GM18951 (cell line): ENCODE data around the gene C10orf53.

Source experiments
- POLR2A ChIP-seq: IDR thresholded peaks from 4 replicates; pipeline ENCODE4 v1.6.1; 2011; ENCODE audit warnings: mild to moderate bottlenecking; ENCODE audit not compliant: insufficient read length, insufficient read depth; ENCODE audit errors: extremely low read depth
- in situ Hi-C: fragments of 300-500 bp; cut with MboI; formaldehyde crosslinking; loops from one replicate; pipeline ENCODE4 v1.12.0; 2022; ENCODE audit warnings: low sequenced_read_pairs, mixed read lengths, inconsistent platforms; ENCODE audit not compliant: unreplicated experiment

The C10orf53 gene

DNA sequence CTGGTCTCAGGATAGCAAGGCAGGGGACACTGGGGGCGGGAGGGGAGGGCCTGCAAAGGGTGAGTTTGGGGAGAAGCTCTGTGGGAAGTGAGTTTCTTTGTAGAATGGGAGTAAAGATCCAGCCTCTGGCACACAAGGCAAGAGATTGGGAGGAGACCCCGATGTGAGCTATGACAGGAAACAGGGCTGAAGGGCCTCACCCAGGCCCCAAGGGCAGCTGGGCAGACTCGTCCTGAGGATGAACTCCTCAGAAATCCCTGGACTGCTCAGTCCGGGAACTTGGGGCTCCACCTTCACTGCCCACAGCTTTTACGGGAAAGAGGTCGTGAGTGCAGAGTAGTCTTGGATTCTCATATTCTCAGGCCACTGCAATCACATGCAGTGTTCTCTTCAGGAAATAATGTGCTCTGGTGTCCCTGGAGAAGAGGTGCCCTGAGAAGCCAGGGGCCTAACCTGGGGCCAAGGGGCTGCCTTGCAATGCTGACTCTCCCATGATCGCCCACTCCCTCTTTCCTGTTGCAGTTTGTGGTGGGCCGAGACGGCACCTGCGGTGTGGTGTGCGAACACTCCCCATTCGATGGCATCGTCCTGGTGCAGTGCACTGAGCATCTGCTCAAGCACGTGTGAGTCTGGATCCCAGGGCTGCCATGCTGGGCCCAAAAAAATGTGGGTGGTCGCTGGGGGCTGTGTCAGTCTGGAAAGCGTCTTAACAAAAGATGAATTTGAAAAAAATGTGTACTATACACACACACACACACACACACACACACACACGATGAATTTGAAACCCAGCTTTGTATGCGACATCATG lies 31.3 kb upstream of the C10orf53 start:
- in situ Hi-C loops = no loop called here
- no peak for TF ChIP-seq POLR2A

DNA sequence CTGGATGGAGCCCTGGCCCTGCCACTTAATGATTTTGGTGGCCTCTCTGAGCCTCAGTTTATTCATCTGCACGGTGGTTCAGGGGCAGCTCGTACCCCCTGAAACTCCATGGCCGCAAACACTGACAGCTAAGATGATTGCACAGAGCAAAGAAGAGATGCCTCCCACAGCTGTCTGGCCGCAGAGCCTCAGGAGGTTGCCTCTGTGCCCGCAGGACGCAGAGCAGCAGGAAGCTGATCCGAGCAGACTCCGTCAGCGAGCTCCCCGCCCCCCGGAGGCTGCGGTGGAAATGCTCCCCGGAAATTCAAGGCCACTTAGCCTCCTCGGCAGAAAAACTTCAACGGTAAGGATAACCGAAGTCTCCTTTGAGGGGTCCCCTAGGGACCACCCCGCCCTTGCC lies 30.2 kb upstream of the C10orf53 start:
- TF ChIP-seq POLR2A = no peak
- in situ Hi-C loops = no loop called here

DNA sequence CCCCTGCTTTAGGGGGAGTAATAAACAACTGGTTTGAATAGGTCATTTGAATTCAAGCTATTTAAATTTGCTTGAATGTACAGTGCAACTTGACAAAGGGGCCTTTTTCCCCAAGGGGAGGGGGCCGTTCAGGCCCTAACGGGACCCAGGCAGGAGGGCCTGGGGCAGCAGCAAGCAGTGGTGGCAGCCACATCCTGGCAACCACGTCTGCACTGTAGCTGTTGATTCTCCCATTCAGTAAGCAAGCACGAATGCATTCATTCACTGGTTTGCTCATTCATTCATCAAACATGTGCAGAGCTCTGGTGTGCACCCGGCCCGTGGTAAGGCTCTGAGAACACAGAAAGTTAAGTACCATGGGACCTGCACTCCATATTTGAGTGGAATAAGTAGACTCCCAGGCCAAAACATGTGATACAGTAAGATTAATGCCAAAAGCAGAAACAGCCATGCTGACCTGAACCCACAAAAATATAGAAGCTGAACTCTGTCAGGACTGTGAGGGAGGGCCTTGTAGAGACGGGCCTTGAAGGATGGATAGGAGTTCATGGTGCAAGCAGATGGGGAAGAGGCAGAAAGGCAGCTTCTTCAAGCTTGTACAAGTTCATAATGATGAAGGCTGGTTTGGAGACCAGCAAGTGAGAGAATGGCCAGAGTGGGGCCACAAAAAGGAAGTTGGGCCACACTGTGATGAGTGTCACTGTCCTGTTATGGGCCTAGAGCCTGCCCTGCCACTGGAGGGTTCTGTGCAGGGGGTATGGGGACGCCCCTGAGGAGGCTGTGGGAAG lies 29.3 kb upstream of the C10orf53 start:
- in situ Hi-C loops = no loop called here
- TF ChIP-seq POLR2A = no peak

DNA sequence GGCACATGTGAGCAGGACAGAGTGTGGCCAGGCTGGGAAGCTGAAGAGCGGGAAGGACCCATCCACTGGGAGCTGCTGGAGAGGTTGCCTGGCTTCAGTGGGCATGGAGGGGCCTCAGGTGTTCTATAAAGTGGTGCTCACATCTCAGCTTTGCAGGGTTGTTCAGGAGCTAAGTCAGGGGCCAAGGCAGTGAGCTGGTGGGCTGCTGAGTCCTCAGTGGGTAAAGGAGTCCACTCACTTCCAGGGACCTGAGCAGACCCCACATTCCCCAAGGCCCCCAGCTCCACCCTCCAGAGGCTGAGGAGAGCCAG lies 28.8 kb upstream of the C10orf53 start:
- in situ Hi-C loops = no loop called here
- no peak for TF ChIP-seq POLR2A

DNA sequence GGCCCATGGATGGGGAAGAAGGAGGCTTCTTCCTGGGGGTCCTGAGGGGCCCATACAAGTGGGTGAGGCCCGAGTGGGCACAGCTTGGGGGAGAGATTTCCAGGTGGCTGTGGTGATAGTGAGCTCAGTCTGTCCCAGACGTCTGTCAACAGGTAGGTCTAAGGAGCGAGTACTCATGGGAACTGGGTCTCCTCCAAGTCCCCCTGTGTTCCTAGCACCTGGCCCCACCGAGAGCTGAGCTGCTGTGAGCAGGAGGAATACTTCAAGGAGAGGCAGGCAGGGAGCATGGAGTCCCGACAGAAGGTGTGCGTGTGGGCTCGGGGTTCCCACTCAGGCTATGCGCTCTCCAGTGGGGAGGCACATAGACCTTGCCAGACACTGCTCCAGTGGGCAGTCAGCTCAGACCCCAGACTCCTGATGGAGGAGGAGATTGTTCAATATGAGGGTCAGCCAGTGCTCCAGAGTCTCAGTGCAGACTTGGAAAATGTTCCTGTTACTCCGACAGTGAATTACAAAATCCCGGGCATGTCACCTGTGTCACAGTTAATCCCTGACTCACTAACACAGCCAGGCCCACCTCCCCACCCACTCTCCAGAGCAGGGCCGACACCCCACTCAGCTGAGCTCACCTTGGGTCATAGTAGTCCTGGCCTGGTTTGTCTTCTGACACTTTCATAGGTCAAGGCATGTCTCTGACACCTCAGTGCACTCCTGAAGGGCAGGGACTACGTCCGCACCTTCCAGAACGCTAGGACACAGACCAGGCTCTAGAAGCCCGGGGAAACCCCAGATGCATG lies 28.2 kb upstream of the C10orf53 start:
- in situ Hi-C loops = no loop called here
- no peak for TF ChIP-seq POLR2A

DNA sequence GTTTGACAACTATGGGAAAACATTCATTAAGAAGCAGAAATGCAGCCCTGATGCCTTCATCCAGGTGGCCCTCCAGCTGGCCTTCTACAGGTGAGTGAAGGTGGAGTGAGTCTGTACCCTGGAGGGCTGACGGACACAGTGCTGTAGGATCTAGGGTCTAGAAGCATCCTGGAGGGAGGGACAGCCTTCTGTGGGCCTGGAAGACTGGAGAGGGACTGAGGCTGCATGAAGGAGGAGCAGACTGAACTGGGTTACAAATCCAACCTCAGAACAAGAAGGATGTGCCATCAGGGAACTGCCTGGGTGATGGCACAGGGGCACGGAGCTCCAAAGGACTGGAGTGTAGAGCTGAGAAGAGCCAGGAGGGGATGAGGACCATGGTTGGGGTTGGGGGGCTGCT lies 27.5 kb upstream of the C10orf53 start:
- in situ Hi-C loops = no loop called here
- TF ChIP-seq POLR2A = no peak

DNA sequence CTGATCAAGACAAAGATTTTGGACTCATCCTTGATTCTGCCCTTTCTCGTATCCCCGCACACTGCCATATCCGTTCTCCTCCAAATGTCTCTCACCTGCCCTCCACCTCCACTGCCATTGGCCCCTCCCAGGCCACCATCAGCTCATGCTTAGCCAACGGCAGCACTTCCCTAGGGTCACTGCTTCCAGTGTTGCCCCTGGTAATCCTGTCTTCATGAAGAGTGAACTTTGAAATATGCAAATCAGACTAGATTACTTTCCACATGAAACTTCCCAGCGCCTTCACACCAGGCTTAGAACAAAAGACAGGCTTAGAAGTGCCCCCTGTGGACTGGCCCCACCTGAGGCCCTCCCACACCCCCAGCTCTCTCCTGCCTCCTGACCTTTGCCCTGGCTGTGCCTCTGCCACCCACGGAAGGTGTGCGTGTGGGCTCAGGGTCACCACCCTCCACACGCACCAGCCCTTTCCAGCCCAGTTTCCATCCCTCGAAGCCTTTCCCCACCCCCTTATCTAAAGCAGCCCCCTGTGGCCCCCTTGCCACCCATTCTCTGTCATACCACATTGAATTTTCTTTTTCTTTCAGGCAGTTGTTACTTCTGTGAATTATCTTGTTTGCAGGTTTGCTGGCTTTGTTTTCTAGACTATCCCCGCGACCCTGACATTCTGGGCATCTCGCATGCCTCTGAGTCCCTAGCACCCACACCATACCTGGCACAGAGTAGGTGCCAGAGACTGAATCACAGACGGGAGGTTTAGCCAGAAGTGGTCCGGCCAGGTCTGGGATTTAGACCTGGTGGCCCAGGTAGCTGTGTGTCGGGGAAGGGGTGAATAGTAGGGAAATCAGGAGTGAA lies 26.8 kb upstream of the C10orf53 start:
- in situ Hi-C loops = no loop called here
- TF ChIP-seq POLR2A = no peak

DNA sequence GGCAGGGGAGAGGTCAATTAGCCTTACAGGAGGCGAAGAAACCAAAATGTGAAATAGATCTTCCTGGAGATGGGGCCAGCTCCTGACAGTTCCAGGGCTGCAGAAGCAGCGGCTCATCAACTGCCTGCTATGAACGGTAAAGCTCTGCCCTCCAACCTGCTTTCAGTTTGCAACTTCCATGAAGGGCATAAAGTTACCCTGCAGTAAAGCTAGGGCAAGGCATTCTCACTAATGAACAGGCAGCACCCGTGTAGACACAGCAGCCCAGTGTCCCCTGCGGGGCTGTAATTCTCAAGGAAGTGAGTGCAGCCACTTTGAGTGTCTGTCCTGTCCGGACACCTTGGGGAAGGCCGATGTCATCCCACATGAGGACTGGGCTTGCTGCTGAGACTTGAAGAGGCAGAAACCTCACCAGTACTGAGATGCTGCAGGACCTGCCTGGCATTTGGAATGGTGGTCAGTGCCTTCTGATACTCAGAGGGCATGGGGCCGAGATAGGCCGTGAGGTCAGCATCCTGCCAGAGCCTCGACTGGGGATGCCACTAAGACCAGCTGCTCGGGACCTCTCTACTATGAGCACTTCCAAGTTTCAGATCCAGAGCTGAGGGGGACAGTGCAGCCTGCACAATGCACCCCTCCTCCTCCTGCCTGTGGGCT lies 26.1 kb upstream of the C10orf53 start:
- in situ Hi-C loops = no loop called here
- TF ChIP-seq POLR2A = no peak

DNA sequence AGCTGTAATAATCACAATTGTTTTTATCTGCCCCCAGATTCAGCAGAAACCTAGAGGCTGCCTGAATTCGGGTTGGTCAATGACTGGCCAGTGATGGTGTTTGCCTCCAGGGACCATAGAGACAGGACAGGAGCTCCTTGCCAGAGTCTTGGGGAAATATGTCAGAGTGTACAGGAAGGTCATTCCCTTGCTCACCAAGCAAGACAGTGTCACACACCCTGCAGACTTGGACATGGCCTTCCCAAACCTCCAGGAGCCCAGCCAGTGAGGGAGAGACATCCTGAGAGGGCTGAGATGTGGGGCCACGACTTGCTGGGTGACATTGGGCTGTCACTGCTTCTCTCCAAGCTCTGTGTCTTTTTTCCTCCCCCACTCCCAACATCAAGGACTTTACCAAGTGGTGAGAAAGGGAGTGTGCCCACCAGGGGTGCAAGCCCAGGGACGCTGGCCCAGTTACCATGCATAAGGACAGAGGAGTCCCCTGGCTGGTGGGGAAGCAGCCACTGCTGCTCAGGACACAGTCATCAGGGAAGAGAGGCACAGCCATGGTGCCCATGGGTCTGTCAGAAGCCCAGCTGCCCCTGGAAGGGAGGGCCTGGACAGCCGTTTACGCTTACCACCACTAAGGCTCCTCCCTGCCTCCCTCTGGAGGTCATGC lies 25.3 kb upstream of the C10orf53 start:
- no peak for TF ChIP-seq POLR2A
- in situ Hi-C loops = no loop called here

DNA sequence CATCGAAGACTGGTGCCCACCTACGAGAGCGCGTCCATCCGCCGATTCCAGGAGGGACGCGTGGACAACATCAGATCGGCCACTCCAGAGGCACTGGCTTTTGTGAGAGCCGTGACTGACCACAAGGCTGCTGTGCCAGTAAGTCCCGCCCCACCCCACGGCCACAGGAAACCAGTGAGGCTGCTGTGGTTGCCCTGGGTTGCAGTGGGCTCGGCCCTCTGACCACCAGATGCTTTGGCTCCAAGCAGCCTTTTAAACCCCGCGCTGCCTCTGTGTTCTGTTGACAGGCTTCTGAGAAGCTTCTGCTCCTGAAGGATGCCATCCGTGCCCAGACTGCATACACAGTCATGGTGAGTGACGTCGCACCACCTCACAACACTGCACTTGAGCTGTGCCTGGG lies 24.4 kb upstream of the C10orf53 start:
- no peak for TF ChIP-seq POLR2A

DNA sequence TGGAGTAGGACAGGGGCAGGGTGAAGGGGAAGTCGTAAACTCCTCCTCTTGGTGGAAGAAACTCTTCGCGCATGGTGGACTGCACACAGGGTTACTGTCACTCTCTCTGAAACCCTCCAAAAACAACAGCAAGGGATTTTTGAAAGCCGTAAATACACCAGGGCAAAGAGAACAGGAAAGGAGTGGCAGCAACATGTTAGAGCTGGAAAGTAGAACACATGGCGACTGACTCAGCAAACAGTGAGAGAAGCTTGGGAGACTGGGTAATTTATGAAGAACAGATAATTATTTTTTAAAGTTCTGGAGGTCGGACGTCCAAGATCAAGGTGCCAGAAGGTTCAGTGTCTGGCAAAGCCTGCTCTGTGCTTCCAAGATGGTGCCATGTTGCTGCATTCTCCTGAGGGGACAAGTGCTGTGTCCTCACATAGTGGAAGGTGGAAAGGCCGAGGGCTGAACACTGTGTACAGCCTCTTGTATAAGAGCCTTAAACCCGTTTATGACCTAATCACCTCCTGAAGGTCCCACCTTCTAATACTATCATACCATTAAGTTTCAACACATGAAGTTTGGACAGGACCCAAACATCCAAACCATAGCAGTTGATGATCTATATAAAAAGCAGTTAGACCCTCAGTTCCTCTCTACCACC lies 22.5 kb upstream of the C10orf53 start:
- no peak for TF ChIP-seq POLR2A
- in situ Hi-C loops = no loop called here

More for the DNA sequence above, 24.4 kb upstream of the C10orf53 start:
- in situ Hi-C loops = no loop called here
